ENCODE results near the gene TSPYL4.

Gene TSPYL4

GRCh38 chr6:116205281-116205680, 48.6 kb downstream of the TSPYL4 start:
- H3K27me3 ChIP-seq (replicated peaks; ENCODE audit: control insufficient read depth, insufficient read depth, low read length): no peaks in the 10 kb centered on the region
- no peak for TF ChIP-seq CTCF (IDR thresholded peaks at IDR 0.05; ENCODE audit: insufficient read depth, low read length, poor library complexity, severe bottlenecking)

DNA sequence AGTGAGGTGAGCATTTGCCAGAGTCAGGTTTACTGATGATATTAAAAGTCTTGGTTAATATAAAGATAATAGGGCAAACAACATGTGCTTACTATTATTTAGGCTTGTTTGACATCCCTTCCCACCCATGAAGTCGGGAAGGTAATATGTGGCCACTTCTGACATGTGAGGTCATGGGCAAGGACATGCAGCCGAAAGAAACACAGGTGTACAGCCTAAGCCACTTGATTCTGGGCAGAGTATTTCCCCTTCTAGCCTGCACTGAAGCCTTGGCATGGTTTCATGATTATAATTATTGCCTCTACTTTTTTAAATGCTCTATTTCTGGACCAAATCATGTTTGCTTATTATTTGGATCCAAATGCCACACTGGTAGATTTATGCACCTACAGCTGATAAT, 52.3 kb downstream of the TSPYL4 start:
- Histone ChIP-seq H3K4me3 (replicated peaks; ENCODE audit: low read depth, low read length) (no peak overlapping the region), H3K27me3 (replicated peaks; ENCODE audit: control insufficient read depth, insufficient read depth, low read length) (no peaks in the 10 kb centered on the region), H3K36me3 (ENCODE audit: control insufficient read depth, insufficient read depth, low read length) (peaks cover 1% of the 10 kb centered on the region)
- no peak for DNase-seq (ENCODE audit: extremely low read depth, insufficient read length)
- no peak for TF ChIP-seq CTCF (IDR thresholded peaks at IDR 0.05; ENCODE audit: insufficient read depth, low read length, poor library complexity, severe bottlenecking)

More at GRCh38 chr6:116205281-116205680, 48.6 kb downstream of the TSPYL4 start:
- no peak for DNase-seq (ENCODE audit: extremely low read depth, insufficient read length)
- H3K4me3 ChIP-seq (replicated peaks; ENCODE audit: low read depth, low read length): no peak overlapping the region
- H3K36me3 ChIP-seq (ENCODE audit: control insufficient read depth, insufficient read depth, low read length): peaks cover 1% of the 10 kb centered on the region

DNA sequence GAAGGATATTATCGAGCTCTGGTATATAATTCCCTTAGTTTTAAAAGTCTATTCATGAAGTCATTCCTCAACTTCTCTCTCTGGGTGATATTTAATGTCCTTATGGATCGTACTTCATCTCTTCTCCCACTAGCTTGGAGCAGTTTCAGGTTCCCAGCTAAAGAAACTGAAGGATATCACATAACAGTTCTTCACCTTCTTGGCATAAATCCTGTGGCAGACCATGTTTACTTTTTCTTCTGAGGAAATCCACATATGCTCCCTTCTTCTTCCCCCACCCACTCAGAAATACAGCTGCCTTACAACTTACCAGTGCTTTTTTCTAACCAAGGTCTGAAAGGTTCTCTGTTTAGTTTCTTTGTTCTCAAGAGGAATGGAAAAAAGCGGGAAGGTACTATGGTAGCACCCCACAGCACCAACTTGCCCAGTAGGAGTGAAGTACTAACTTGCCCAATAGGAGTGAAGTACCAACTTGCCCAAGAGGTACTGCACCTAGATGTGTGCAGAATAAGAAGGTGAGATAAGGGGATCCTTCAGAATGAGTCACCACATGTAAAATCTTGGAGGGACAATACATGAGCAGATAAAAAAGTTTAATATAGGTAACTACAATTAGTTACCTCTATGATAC, 53.1 kb downstream of the TSPYL4 start:
- peaks cover 1% of the 10 kb centered on the region for H3K36me3 ChIP-seq (ENCODE audit: control insufficient read depth, insufficient read depth, low read length)
- no peak for DNase-seq (ENCODE audit: extremely low read depth, insufficient read length)
- no peaks in the 10 kb centered on the region for H3K27me3 ChIP-seq (replicated peaks; ENCODE audit: control insufficient read depth, insufficient read depth, low read length)
- TF ChIP-seq CTCF (IDR thresholded peaks at IDR 0.05; ENCODE audit: insufficient read depth, low read length, poor library complexity, severe bottlenecking): no peak
- H3K4me3 ChIP-seq (replicated peaks; ENCODE audit: low read depth, low read length): no peak overlapping the region

Data from GM06990 (cell line).